NCI-H2171 treated with DMSO at 0.1 percent for 48 hours (cell line): ENCODE data around the gene TSHR.

Source experiments
- DNase-seq: peaks from one replicate; lab custom pipeline; 2025; lab: John Stamatoyannopoulos, UW

TSHR gene

DNA sequence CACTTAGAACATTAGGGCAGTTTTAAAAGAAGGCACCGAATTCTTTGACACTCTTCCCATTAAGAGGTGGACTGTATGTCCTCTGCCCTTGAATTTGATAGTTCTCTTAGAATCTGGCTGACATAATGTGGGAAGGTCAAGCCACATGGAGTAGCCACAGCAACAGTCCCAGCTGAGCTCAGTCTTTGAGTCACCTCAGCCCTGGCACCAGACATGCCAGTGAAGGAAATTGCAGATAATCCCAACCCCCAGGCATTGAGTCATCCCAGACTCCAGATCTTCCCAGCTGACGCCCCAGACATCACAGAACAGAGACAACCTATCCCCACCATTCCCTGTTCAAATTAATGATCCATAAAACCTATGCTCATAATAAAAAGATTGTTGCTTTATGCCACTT is 181.9 kb downstream of the TSHR start:
- DNase-seq, result no peak

DNA sequence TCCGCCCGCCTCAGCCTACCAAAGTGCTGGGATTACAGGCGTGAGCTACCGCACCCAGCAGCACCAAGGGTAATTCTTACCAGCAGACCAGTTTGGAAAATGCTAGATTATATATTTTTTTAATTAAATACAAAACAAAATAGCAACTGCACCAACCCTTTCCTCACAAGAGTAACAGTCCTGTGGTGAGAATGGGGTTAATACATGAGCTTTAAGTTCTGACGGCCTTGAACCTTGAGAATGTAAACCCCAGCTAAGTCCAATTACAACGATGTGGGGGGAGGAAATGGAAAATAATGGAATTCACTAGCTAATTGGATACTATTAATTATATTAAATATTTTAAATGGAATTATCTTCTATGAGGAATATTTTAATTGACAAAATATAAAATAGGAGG is 183.0 kb downstream of the TSHR start:
- no peak for DNase-seq

DNA sequence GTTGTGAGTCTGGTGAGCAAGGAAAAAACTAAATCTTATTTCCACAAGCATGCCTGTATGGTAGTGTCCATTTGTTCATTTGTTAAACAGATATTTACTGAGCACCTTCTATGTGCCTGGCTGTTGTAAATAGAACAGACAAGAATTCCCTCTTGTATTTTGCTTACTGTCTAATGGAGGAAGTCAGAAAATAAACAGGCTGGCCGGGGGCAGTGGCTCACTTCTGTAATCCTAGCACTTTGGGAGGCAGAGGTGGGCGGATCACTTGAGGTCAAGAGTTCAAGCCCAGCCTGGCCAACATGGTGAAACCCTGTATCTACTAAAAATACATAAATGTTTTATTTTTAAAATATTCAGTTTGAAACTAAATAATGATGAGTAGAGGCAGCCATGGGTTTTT is 186.0 kb downstream of the TSHR start:
- DNase-seq, result no peak

DNA sequence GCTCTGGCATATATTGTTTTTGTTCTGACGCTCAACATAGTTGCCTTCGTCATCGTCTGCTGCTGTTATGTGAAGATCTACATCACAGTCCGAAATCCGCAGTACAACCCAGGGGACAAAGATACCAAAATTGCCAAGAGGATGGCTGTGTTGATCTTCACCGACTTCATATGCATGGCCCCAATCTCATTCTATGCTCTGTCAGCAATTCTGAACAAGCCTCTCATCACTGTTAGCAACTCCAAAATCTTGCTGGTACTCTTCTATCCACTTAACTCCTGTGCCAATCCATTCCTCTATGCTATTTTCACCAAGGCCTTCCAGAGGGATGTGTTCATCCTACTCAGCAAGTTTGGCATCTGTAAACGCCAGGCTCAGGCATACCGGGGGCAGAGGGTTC is 188.4 kb downstream of the TSHR start:
- DNase-seq, result no peak

DNA sequence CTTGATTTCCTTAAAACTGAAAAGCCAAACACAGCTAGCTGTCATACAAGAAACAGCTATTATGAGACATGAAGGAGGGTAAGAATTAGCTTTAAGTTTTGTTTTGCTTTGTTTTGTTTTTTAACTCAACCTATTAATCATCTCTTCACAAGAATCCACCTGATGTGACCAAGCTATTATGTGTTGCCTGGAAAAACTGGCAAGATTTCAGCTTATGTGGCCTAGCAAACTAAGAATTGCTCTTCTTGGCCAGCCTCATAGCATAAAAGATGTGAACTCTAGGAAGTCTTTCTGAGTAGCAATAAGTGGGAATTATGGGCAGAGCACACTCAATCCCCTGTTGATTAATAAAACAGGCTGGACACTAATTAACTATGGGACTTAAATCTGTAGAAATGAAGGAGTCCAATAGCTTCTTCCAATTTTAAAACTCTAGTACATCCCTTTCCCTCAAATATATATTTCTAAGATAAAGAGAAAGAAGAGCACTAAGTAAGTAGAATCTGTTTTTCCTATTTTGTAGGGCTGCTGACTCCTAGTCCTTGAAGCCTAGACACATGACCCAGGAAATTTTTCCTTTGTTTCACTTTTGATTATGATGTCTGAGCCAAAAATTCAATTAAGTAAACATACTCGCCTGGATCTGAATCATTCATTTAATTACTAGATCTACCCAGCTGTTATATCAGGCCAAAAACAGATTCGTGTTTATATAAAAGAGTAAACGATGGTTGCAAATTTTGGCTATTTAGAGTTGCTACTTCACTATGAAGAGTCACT is 189.6 kb downstream of the TSHR start:
- no peak for DNase-seq

DNA sequence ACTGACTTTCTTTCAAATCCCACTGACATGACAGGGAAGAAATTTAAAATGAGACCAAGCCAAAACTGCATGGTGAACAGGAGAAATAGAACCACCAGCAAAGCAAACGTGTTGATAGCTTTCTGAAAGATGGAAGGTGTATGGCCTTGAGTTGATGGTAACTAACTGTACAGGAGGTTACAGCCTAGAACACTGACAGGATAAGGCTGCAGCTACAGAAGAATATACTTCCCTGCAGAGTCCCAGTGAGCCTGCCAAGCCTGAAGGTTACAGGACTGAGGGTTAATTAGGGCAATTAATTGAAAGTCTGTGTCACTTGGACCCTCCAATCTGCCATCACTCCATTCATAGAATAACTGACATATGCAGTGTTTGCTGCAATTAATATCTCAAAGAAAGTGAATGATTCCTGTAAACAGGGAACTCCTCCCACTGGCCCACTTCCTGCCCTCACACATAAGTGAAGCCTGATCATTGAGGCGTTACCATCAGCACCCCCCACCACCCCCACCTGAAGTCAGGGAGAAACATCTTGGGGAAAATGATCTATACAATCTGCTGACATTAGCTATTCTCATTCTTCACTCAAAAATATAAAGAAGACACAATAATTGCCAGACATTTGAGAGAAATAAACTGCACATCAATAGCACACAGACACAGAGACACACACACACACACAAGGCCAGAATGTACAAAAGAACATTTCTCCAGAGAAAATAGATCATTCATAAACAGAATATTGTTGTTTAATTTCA is 191.9 kb downstream of the TSHR start:
- DNase-seq, result peak; percentile 20

DNA sequence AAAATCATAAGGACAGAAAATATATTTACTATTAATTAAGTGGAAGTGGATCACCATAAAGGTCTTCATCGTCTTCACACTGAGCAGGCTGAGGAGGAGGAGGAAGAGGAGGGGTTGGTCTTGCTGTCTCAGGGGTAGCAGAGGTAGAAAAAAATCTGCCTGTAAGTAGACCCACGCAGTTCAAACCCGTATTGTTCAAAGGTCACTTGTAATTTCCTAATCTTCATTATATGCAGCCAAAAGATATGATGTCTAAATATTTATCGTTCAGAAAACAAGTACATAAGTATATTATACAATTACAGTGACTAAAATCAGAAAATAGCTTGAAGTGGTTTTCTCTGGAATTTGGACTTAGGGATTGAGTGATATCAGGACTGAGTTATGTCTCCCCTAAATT is 193.2 kb downstream of the TSHR start:
- DNase-seq, result no peak

DNA sequence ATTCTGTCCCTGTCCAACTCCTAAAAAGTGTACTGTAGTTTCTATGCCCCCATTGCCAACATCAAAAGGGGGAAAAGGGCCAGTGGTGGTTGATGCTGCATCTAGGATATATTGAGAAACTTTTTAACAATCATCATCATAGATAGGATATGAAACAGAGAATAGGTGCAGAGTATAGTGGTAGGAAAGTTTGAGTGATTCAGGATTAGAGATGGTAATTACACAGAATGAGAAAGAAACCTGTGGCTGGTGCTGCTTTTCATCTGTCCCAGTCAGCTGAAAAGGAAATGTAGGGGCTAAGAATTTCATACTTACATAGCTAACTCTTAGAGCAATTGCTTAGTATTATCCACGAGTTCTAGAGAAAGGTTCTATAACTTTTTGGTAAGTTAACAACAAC is 197.8 kb downstream of the TSHR start:
- DNase-seq, result no peak

DNA sequence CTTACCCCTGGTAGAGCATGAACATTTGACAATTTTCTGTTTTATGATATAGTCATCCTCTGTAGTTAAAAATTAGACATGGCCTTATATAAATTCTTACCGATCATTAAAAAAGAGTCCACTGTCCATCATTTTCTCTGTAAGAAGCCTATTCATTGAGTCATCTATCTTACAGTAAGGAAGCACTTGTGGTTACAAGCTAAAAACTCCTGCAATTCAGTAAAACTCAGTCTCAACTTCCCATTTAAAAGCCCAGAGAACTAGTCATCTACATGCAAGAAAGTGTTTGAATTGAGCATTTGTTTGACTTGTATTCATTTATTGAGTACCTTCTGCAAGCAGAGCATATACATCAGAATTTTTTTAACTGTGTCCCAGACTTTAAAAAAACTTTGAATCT is 202.0 kb downstream of the TSHR start:
- DNase-seq, result no peak

DNA sequence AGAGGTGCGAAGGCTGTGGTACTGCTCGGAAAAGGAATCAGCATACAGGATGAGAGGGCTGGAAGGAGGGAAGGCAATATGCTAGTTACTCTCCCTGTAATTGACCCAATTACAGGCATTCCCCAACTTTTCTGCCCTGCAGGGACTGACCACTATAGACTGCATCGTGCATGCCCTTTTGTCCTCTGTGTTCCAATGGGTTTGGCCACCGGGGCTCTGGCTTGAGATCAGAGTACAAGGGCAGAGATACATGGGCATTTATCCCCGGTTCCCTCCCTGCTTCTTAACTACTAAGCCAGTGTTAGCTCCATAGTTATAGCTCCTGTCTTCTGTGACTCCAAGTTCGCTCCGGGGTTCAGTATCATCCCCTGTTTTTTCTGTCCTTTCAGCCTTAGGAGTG is 205.7 kb downstream of the TSHR start:
- DNase-seq, result no peak

DNA sequence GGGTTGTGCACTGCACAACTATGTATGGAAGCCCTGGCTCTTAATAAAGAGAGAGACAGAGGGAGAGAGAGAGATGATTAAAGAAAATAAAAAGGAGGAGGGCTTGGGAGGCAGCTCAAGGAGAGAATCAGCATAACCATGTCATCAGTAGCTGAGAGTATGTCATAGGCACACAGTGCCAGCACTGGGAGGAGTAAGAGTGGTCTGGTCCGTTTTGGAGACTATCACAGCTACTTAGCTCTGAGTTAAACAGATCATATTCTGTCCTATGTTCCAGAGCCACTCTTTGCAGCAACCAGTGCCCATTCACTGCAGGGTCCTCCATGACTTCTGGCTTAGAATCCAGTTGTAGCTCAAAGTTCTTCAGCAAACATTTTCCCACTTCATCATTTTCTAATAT is 206.3 kb downstream of the TSHR start:
- DNase-seq, result no peak

DNA sequence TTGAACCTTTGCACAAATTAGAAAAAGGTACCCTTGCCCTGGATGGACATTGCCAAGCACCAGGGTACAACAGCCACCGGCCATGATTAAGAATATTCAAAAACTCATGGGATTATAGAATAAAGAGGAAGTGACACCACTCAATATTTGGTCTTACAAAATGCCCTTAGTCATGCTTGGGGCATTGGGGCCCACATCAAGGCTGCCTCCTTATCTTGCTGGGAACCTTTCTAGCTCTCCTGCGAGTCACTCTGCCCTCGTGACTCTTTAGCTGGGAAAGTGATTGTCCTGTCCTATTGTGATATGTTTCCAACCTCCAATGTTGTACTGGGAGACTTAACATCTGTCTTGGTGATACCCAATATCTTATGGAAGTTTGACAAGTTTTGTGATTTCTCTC is 207.5 kb downstream of the TSHR start:
- no peak for DNase-seq

DNA sequence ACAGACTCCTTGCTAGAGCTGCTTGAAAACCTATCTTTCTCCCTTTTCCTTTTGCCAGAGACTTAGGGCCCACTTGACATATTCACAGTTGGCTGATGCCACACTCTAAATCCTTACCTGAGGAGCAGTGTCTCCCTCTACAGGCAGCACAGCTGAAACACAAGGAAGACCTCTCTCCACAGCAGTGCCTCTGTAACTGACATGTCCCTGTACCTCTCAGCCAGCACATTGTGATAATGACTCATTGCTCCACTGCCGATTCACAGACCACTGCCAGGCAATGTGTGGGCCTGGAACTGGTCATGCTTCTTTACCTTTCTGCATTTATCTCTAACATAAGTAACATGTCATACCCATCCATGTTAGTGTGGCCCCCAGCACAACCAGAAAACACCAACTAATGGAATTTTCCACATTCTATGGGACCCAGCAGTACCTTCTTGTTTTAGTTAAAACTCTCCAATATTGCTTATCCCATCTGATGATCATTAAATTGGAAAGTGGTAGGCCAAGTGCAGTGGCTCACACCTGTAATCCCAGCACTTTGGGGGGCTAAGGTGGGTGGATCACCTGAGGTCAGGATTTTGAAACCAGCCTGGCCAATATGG is 208.8 kb downstream of the TSHR start:
- DNase-seq, result peak; percentile 82

DNA sequence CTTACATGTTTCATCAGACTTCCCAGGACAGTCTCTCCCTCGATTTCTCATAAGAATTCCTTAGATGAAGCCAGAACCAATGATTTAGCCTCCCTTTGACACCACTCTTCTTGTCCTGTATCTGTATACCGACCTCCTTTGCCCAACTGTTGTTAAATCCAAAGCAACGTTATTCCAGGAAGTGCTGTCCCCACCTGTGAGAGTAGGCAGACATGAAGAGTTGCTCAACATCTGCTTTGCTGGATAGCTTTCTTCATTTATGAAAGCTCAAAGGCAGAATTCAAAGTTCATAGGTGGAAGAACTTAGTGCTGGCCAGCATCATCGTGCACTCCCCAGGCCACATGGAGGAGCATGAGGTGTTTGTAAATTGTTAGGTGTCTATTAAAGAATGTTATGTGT is 209.8 kb downstream of the TSHR start:
- no peak for DNase-seq

DNA sequence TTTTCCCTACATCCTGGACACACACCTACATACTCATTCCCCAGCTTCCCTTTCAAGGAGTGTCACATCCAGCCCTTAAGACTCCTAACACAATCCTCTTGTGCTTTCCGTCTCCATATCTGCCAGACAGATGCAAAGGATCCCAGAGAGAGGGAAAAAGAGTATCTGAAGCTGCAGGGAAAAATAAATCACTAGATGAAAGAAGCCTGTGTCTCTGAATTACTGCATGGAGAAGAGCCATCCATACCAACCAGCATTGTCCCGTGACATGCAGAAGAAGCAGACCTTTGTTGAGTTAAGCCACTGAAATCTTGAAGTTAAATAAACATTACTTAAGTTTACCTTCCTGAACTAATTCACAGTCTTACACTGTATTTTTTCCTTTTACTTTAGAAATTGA is 210.7 kb downstream of the TSHR start:
- DNase-seq, result no peak

DNA sequence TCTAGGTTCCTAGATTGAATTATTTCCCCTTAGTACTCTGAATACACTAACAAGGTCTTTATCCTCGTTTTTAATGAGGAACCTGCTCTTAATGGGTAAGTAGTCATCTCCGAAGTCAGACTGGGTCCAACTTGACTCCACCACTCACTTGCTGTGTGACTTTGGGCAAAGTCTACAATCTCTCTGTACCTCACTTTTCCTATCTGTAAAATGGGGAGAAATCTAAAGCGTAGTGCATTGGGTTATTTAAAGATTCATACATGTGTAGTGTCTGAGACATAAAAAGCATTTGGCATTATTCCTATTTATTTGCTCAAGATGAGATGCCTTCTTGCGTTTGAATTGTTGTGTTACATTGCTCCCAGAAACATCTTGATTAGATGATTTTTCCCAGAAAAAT is 213.8 kb downstream of the TSHR start:
- DNase-seq, result no peak

DNA sequence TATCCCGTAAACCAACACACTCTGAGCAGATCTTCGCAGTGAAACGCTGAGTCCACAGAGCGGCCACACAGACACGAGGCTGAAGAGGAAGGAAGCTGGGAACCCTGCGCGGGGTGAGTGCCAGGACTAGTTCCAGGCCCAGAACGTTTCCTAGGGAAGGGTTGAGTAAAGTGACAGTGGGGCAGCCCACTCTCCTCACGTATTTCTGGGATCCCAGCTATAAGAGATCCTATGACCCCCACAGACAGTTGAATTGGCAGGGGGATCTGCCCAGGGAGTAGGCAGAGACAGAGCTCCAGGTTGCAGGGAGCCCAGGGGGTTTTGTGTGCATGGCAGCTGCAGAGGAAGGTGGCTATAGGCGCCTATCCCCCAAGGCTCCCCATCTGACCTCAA is 214.3 kb downstream of the TSHR start:
- DNase-seq, result peak; percentile 61

DNA sequence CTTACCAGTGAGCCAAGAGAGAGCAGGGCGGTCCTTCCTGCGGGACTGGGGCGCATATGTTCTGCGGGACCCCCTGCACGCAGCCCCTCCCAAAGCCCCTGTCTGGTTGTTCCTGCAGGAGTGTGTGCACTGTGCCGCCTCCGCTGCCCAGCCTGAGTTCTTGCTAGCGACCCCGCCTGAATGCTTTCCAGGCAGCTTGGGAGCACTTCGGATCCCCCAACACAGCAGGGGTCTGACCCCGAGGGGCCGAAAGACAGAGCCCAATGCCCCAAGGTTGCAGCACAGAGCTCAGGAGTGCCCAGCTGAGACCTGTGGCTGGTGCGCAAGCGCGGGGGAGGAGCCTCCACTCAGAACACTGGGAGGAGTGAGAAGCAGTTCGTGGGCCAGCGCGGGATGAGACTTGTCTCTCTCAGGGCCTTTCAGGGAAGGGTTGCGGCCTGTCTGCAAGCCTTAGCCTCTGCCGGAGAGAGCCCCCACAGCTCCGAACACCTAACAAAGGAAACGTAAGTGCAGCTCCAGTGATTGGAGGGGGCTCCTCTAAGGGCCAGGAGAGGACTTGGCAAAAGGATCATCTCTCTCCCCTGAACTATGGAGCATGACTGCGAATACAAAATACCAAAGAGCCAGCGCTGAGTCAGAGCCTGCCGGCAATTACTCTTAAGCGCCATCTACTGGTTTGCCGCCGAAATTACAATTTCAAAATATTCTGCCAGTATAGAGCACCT is 214.8 kb downstream of the TSHR start:
- peak; percentile 97 for DNase-seq

DNA sequence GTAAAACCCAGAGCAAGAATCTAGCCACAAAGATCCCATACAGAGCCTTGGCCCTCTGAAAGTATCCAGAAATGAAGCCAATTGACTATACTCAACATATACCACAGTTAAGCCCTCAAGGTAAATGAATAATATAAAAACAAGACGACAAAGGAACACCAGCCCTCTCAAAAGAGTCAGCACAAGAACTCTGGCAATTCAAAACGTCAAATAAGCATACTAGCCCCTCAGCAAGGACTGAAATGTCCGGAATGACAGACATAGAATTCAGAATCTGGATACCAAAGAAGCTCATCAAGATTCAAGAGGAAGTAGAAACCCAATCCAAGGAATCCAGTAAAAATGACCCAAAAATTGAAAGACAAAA is 215.4 kb downstream of the TSHR start:
- no peak for DNase-seq

DNA sequence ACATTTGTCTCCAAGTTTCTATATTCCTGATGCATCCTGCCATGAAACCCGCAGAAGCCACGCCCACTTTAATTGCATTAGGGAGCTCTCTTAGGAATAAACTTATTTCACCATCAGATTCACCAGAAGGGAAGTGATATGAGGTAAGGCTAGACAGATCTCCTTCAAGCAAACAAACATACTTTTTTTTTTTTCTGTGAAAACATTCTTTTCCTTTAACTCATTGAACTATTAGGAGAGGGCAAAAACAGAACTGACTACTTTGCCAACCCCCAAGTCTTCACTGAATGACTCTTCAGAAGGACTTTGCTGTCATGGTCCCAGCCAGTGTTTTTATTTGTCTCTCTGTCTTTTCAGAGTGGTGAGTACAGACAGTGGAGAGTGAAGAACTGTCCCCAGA is 216.9 kb downstream of the TSHR start:
- no peak for DNase-seq

DNA sequence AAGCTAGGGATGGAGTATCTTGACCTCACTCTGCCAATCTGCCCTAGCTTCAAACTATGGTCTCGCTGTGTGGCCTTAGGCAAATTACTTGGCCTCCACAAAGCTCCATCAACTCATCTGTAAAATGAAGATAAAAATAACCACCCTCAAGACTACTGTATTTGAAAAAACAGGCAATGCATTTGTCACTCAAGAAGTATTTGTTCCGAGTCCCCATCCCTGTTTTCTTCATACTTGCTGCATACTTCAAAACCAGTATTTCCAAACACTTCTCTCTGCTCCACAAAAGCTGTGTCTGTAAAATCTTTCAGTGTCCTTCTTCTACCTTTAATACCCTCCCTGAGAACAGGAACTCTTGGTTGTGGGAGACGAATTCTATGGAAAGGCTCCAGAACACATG is 217.5 kb downstream of the TSHR start:
- no peak for DNase-seq

DNA sequence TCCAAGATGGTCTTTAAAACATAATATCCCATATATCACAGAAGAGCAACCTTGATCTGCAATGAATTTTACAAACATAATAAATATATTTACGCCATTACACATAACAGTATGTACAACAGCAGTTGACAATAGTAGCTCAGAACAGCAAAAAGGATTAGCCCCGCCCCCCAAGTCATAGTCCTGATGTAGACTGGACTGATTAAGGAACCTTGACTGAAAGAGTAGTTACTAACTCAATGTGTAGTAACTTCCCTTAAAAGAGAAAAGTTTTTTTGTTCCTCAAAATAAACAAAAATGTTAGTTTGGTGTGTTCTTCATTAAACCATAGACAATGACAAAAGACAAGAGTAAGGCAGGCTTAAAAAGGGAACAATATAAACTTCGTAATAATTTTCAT is 220.8 kb downstream of the TSHR start:
- no peak for DNase-seq

DNA sequence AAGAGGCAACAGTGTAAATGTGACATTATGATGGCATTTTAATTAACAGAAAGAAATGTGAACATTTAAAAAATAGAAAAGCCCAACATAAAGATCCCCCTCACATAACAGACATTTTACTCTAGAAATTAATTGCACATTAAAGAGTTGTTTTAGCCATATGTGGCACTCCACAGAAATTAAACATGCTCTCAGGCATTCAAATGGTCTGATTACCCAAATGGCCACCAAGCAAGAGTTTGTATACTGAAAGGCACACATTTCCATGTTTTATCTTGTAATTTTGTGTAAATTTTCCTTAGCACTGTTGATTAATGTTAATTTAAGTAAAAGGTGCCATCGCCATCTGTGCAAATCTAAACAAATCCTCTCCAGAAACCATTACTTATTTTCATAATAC is 221.8 kb downstream of the TSHR start:
- no peak for DNase-seq
